ENCODE data around the gene STPG1.

STPG1 gene

GRCh38 chr1:24391882-24392603, 21.5 kb downstream of the STPG1 start:
- no peaks in the 10 kb centered on the region for H3K9me3 Mint-ChIP-seq
- H3K4me3 Mint-ChIP-seq: peak overlapping the region; percentile 67
- H3K27ac Mint-ChIP-seq: peak overlapping the region; percentile 74
- H3K4me1 Mint-ChIP-seq (ENCODE audit: low read depth): peaks cover 40% of the 10 kb centered on the region
- no peaks in the 10 kb centered on the region for H3K27me3 Mint-ChIP-seq
- no peaks in the 10 kb centered on the region for H3K36me3 Mint-ChIP-seq (ENCODE audit: low read depth)

GRCh38 chr1:24390924-24391782, 22.4 kb downstream of the STPG1 start:
- H3K36me3 Mint-ChIP-seq (ENCODE audit: low read depth): no peaks in the 10 kb centered on the region
- peaks cover 48% of the 10 kb centered on the region for H3K4me1 Mint-ChIP-seq (ENCODE audit: low read depth)
- H3K27ac Mint-ChIP-seq: peak overlapping the region; percentile 74
- peak overlapping the region; percentile 67 for H3K4me3 Mint-ChIP-seq
- no peaks in the 10 kb centered on the region for H3K9me3 Mint-ChIP-seq
- no peaks in the 10 kb centered on the region for H3K27me3 Mint-ChIP-seq

GRCh38 chr1:24389231-24389678, 24.3 kb downstream of the STPG1 start:
- Mint-ChIP-seq H3K27ac (no peak overlapping the region), H3K9me3 (no peaks in the 10 kb centered on the region), H3K4me1 (ENCODE audit: low read depth) (peaks cover 60% of the 10 kb centered on the region), H3K4me3 (no peak overlapping the region), H3K27me3 (no peaks in the 10 kb centered on the region), H3K36me3 (ENCODE audit: low read depth) (no peaks in the 10 kb centered on the region)

- Mint-ChIP-seq H3K27ac (no peak overlapping the region), H3K4me3 (no peak overlapping the region), H3K27me3 (no peaks in the 10 kb centered on the region), H3K4me1 (ENCODE audit: low read depth) (peaks cover 58% of the 10 kb centered on the region), H3K36me3 (ENCODE audit: low read depth) (no peaks in the 10 kb centered on the region), H3K9me3 (no peaks in the 10 kb centered on the region)
These were observed 25.2 kb downstream of the STPG1 start for GRCh38 chr1:24388331-24388885.

DNA sequence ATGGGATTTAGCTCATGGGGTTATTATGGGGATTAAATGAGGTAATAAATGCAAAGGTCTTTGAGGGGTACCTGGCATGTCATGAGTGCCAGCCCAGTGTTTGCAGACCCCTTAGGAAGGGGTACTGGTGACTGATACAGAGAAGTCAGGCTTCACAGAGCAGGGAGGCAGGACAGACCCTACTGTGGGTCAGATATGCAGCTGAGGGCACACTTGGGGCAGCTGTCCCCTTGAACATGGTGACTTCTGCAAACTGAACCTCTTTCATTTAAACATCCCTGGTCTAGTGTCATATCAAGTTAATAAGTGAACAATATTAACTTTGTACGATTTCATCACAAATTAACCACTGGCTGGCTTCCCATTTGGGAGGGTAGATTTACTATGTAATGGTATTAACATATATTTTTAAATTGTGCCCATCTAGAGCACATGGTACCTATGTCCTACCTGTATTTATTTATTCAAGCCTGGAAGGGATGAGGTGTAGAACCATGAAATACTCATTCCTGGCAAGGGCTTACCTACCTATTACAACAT, 25.9 kb downstream of the STPG1 start:
- no peak overlapping the region for H3K4me3 Mint-ChIP-seq
- H3K4me1 Mint-ChIP-seq (ENCODE audit: low read depth): peaks cover 51% of the 10 kb centered on the region
- no peak overlapping the region for H3K27ac Mint-ChIP-seq
- H3K36me3 Mint-ChIP-seq (ENCODE audit: low read depth): peaks cover under 1% of the 10 kb centered on the region
- H3K27me3 Mint-ChIP-seq: no peaks in the 10 kb centered on the region
- H3K9me3 Mint-ChIP-seq: no peaks in the 10 kb centered on the region

DNA sequence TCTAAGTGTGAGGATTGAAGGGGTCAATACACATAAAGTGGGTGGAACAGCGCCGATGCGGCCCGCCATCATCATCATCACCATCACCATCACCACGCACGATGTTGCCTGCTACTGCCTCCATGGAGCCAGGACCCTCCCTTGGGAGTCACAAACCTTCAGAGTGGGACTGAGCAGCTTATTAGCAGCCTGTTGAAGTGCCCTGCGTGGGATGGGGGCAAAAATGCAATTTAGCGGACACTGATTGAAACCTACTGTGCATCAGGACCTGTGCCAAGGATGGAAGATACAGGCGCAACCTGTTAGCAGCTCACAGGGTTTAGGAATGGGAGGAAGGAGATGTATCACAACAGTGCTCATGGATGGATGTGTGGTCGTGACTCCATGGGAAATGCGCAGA, 26.7 kb downstream of the STPG1 start:
- peaks cover 4% of the 10 kb centered on the region for H3K36me3 Mint-ChIP-seq (ENCODE audit: low read depth)
- peaks cover 44% of the 10 kb centered on the region for H3K4me1 Mint-ChIP-seq (ENCODE audit: low read depth)
- no peak overlapping the region for H3K27ac Mint-ChIP-seq
- H3K9me3 Mint-ChIP-seq: no peaks in the 10 kb centered on the region
- no peaks in the 10 kb centered on the region for H3K27me3 Mint-ChIP-seq
- no peak overlapping the region for H3K4me3 Mint-ChIP-seq

GRCh38 chr1:24386241-24386640, 27.3 kb downstream of the STPG1 start:
- Mint-ChIP-seq H3K4me1 (ENCODE audit: low read depth) (peaks cover 37% of the 10 kb centered on the region), H3K9me3 (no peaks in the 10 kb centered on the region), H3K27me3 (no peaks in the 10 kb centered on the region), H3K27ac (no peak overlapping the region), H3K4me3 (no peak overlapping the region), H3K36me3 (ENCODE audit: low read depth) (peaks cover 4% of the 10 kb centered on the region)

GRCh38 chr1:24385160-24385940, 28.2 kb downstream of the STPG1 start:
- H3K27ac Mint-ChIP-seq: no peak overlapping the region

GRCh38 chr1:24384251-24385090, 29.1 kb downstream of the STPG1 start:
- Mint-ChIP-seq H3K4me1 (ENCODE audit: low read depth) (peaks cover 31% of the 10 kb centered on the region), H3K9me3 (no peaks in the 10 kb centered on the region), H3K27me3 (no peaks in the 10 kb centered on the region), H3K36me3 (ENCODE audit: low read depth) (peaks cover 4% of the 10 kb centered on the region), H3K27ac (no peak overlapping the region), H3K4me3 (no peak overlapping the region)

More at GRCh38 chr1:24385160-24385940, 28.2 kb downstream of the STPG1 start:
- H3K4me3 Mint-ChIP-seq: no peak overlapping the region
- H3K36me3 Mint-ChIP-seq (ENCODE audit: low read depth): peaks cover 4% of the 10 kb centered on the region
- H3K27me3 Mint-ChIP-seq: no peaks in the 10 kb centered on the region
- no peaks in the 10 kb centered on the region for H3K9me3 Mint-ChIP-seq
- H3K4me1 Mint-ChIP-seq (ENCODE audit: low read depth): peaks cover 31% of the 10 kb centered on the region

DNA sequence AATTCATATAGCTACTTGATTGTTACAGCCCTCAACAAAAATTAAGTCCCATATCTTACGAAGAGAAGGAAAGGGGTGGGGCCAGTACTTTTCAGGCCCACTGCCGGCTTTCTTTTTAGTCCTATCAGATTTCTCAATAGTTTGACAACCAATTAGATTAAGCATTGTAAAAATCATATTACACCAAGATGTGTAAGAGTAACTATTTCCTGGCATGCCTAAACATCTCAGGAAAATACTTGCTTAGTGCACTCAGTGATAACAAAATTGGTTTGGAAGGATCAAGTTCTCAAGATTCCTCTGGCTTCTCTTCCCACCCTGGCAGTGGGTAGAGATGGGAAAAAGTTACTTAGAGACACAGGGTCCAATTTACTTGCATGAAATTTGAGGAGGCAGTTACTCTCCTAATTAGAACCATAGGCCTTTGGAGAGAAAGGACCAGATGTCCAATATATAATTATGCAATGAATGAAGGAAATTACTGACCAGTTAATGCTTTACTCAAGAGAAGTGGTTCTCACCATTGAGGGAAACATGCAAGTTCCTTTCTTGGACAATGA, 30.1 kb downstream of the STPG1 start:
- H3K4me3 Mint-ChIP-seq: no peak overlapping the region
- no peaks in the 10 kb centered on the region for H3K9me3 Mint-ChIP-seq
- no peaks in the 10 kb centered on the region for H3K27me3 Mint-ChIP-seq
- H3K4me1 Mint-ChIP-seq (ENCODE audit: low read depth): peaks cover 31% of the 10 kb centered on the region
- H3K36me3 Mint-ChIP-seq (ENCODE audit: low read depth): peaks cover 11% of the 10 kb centered on the region
- H3K27ac Mint-ChIP-seq: no peak overlapping the region

DNA sequence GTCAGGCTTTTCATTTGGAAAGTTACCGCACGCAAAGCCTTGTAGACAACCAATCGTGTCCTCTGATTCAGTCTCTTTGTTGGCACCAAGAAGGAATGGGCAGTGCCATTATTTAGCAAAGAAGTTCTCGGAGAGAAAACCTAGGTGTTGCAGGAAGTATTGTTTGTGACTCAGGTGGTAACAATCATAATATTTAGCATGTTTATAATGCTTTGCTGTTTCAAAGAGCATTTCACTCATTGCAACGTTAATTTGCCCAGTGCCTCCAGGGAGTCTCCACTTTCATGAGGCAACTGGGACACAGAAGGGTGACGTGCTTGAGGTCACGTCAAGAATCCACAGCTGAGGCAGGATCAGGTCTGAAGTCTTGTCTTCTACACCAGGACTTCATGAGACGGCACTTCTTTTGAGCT, 31.4 kb downstream of the STPG1 start:
- Mint-ChIP-seq H3K9me3 (no peaks in the 10 kb centered on the region), H3K36me3 (ENCODE audit: low read depth) (peaks cover 11% of the 10 kb centered on the region), H3K4me1 (ENCODE audit: low read depth) (peaks cover 31% of the 10 kb centered on the region), H3K27ac (no peak overlapping the region), H3K4me3 (no peak overlapping the region), H3K27me3 (no peaks in the 10 kb centered on the region)

GRCh38 chr1:24381256-24381655, 32.3 kb downstream of the STPG1 start:
- H3K27me3 Mint-ChIP-seq: no peaks in the 10 kb centered on the region
- no peaks in the 10 kb centered on the region for H3K9me3 Mint-ChIP-seq
- peaks cover 24% of the 10 kb centered on the region for H3K4me1 Mint-ChIP-seq (ENCODE audit: low read depth)
- no peak overlapping the region for H3K4me3 Mint-ChIP-seq
- no peak overlapping the region for H3K27ac Mint-ChIP-seq
- H3K36me3 Mint-ChIP-seq (ENCODE audit: low read depth): peaks cover 11% of the 10 kb centered on the region

GRCh38 chr1:24380508-24380907, 33.1 kb downstream of the STPG1 start:
- no peak overlapping the region for H3K4me3 Mint-ChIP-seq
- H3K9me3 Mint-ChIP-seq: no peaks in the 10 kb centered on the region
- no peak overlapping the region for H3K27ac Mint-ChIP-seq
- H3K27me3 Mint-ChIP-seq: no peaks in the 10 kb centered on the region
- peaks cover 11% of the 10 kb centered on the region for H3K36me3 Mint-ChIP-seq (ENCODE audit: low read depth)
- peaks cover 16% of the 10 kb centered on the region for H3K4me1 Mint-ChIP-seq (ENCODE audit: low read depth)

All from stimulated activated naive CD8-positive, alpha-beta T cell treated with anti-CD3 and anti-CD28 coated beads, Interleukin-15, Interleukin-2, amounts not matched to agents 100 ng/mL and 50 ng/mL, for 24 hours (primary cell).